Motor neuron (in vitro differentiated cells): ENCODE measurements around the gene TMEM259. TPM values are rescaled to one million over a fixed set of nuclear protein-coding genes. Genes with fewer than 3 reads are reported as not detected.
A peak's percentile ranks its signal among the peaks of the same experiment; 100 is the strongest.

Experiments
- ATAC-seq, 8 experiments: fragments of 200-7000 bp; cut with Tn5 transposase; replicated peaks in 6 of 8; 2 replicates each; pipeline ENCODE4 v1.8.0; 2021; ENCODE audit warnings: mild to moderate bottlenecking in 8 of 8, moderate library complexity in 8 of 8
- H3K27ac ChIP-seq, 2 donors: fragments of 250-450 bp; sonication (Bioruptor Pico); 2 replicates each; pipeline ENCODE4 v1.9.0; 2021; ENCODE audit warnings: antibody characterized with exemption in 2 of 2, mild to moderate bottlenecking in 2 of 2, moderate library complexity in 1 of 2
- H3K4me1 ChIP-seq, 2 donors: fragments of 250-450 bp; sonication (Bioruptor Pico); replicated peaks in 1 of 2; 2 replicates each; pipeline ENCODE4 v1.6.1; 2021; ENCODE audit warnings: antibody characterized with exemption in 2 of 2, mild to moderate bottlenecking in 2 of 2, moderate library complexity in 1 of 2
- H3K4me3 ChIP-seq, 5 donors: fragments of 250-450 bp; sonication (Bioruptor Pico); 2 replicates each; pipeline ENCODE4 v1.9.0; 2021; ENCODE audit warnings: antibody characterized with exemption in 5 of 5, mild to moderate bottlenecking in 5 of 5, moderate library complexity in 4 of 5
- WGBS, 10 experiments: fragments of 450-650 bp; shearing (Covaris generic); methylation state at CpG; one replicate each; pipeline ENCODE4 v1.0.0; 2022; 5-methylcytosine and 5-hydroxymethylcytosine counted together
- in situ Hi-C, 9 experiments: fragments of 400-800 bp; cut with MboI; loops; one replicate each; pipeline ENCODE4 v1.15.0; 2021; ENCODE audit warnings: low sequenced_read_pairs in 9 of 9, low pct_unique_long_range_greater_than_20kb in 2 of 9; ENCODE audit not compliant: unreplicated experiment in 9 of 9
- total RNA-seq, 8 experiments: library from RNA; unstranded; fragments of 300-600 nt; gene quantifications; 2 replicates each; pipeline versions ENCODE4 v1.2.3 to v1.2.4, GENCODE V29; 2022

The TMEM259 gene
- total RNA-seq, 8 experiments from 2014 or later, result 59.4 to 125 (median 87.8) TPM

- in situ Hi-C loops, result no loop called here
- no peak for ATAC-seq
- Histone ChIP-seq H3K4me3 (no peak overlapping the region), H3K4me1 (peaks cover 41 to 44% of the 10 kb centered on the region in 2 donors), H3K27ac (peak overlapping the region in 1 of 2 donors; percentile 1)
- 93% methylated on average over 9 of the region's 29 CpGs; no CpG with 5 or more reads in 9 of the 10 experiments for WGBS, 10 experiments
Observed at GRCh38 chr19:1015061-1015781, 5.7 kb downstream of the TMEM259 start.

- no peak overlapping the region for H3K4me3 ChIP-seq
- H3K4me1 ChIP-seq, result peaks cover 37 to 39% of the 10 kb centered on the region in 2 donors
- no peak overlapping the region for H3K27ac ChIP-seq
- 96 to 100% (median 100%) methylated on average over 1 to 16 of the region's 49 CpGs; no CpG with 5 or more reads in 5 of the 10 experiments for WGBS, 10 experiments
- ATAC-seq, result no peak
- in situ Hi-C loops, result no loop called here
Observed at GRCh38 chr19:1014161-1015060, 6.5 kb downstream of the TMEM259 start.

GRCh38 chr19:1013218-1013617 is 7.7 kb downstream of the TMEM259 start:
- in situ Hi-C loops, result no loop called here
- H3K4me1 ChIP-seq, result peaks cover 28 to 29% of the 10 kb centered on the region in 2 donors
- no peak overlapping the region for H3K4me3 ChIP-seq
- no peak for ATAC-seq
- 87 to 100% methylated on average over 2 to 3 of the region's 10 CpGs; no CpG with 5 or more reads in 8 of the 10 experiments for WGBS, 10 experiments
- H3K27ac ChIP-seq, result no peak overlapping the region

- H3K4me1 ChIP-seq, result peaks cover 24 to 25% of the 10 kb centered on the region in 2 donors
- ATAC-seq, result no peak
- in situ Hi-C loops, result no loop called here
- no peak overlapping the region for H3K4me3 ChIP-seq
- H3K27ac ChIP-seq, result no peak overlapping the region
- WGBS, 10 experiments, result no CpG with 5 or more reads among the region's 18 CpGs
Observed at GRCh38 chr19:1012334-1012733, 8.6 kb downstream of the TMEM259 start.

GRCh38 chr19:1011831-1012333 is 9.0 kb downstream of the TMEM259 start:
- WGBS, 10 experiments, result 100% methylated on average over 10 of the region's 36 CpGs; no CpG with 5 or more reads in 9 of the 10 experiments
- Histone ChIP-seq H3K4me1 (peaks cover 19 to 20% of the 10 kb centered on the region in 2 donors), H3K27ac (no peak overlapping the region), H3K4me3 (no peak overlapping the region)
- no peak for ATAC-seq
- in situ Hi-C loops, result no loop called here

GRCh38 chr19:1010586-1011510 is 10.1 kb downstream of the TMEM259 start:
- peaks cover 9 to 10% of the 10 kb centered on the region in 2 donors for H3K4me1 ChIP-seq
- WGBS, 10 experiments, result 80 to 97% methylated on average over 1 to 7 of the region's 56 CpGs; no CpG with 5 or more reads in 8 of the 10 experiments
- no peak for ATAC-seq
- peak overlapping the region in 1 of 2 donors; percentile 29 for H3K27ac ChIP-seq
- in situ Hi-C loops, result no loop called here
- H3K4me3 ChIP-seq, result no peak overlapping the region

GRCh38 chr19:1009981-1010538 is 10.9 kb downstream of the TMEM259 start:
- ATAC-seq, result peak in 4 of 8 experiments; percentile 6 to 17 (median 14)
- in situ Hi-C loops, result no loop called here
- WGBS, 10 experiments, result 100% methylated on average over 2 of the region's 29 CpGs; no CpG with 5 or more reads in 9 of the 10 experiments

GRCh38 chr19:1009041-1009980 is 11.6 kb downstream of the TMEM259 start:
- WGBS, 10 experiments, result 40 to 90% (median 60%) methylated on average over 1 to 4 of the region's 92 CpGs; no CpG with 5 or more reads in 7 of the 10 experiments
- H3K4me3 ChIP-seq, result no peak overlapping the region
- peaks cover 0 to 2% of the 10 kb centered on the region in 2 donors for H3K4me1 ChIP-seq
- no peak overlapping the region for H3K27ac ChIP-seq
- ATAC-seq, result peak in 2 of 8 experiments; percentile 1 to 5
- in situ Hi-C loops, result no loop called here

More at GRCh38 chr19:1009981-1010538, 10.9 kb downstream of the TMEM259 start:
- no peak overlapping the region for H3K4me3 ChIP-seq
- peak overlapping the region in 1 of 2 donors; percentile 29 for H3K27ac ChIP-seq
- H3K4me1 ChIP-seq, result peaks cover 1 to 2% of the 10 kb centered on the region in 2 donors

- 93 to 100% (median 93%) methylated on average over 3 to 11 of the region's 45 CpGs; no CpG with 5 or more reads in 7 of the 10 experiments for WGBS, 10 experiments
- ATAC-seq, result no peak
- no peak overlapping the region for H3K27ac ChIP-seq
- H3K4me3 ChIP-seq, result no peak overlapping the region
- in situ Hi-C loops, result no loop called here
- H3K4me1 ChIP-seq, result peaks cover 0 to 2% of the 10 kb centered on the region in 2 donors
Observed at GRCh38 chr19:1008268-1009040, 12.5 kb downstream of the TMEM259 start.

GRCh38 chr19:1007399-1008251 is 13.3 kb downstream of the TMEM259 start:
- 97% methylated on average over 6 of the region's 73 CpGs; no CpG with 5 or more reads in 9 of the 10 experiments for WGBS, 10 experiments
- Histone ChIP-seq H3K4me3 (no peak overlapping the region), H3K4me1 (peaks cover 0 to 2% of the 10 kb centered on the region in 2 donors), H3K27ac (no peak overlapping the region)
- ATAC-seq, result peak in 3 of 8 experiments; percentile 5 to 12 (median 7)
- in situ Hi-C loops, result no loop called here
